Left kidney (tissue), 2 donors: ENCODE measurements around the gene POU2AF1. TPM values are rescaled to one million over a fixed set of nuclear protein-coding genes. Genes with fewer than 3 reads are reported as not detected.

Experiments used
- DNase-seq: peaks from one replicate; pipeline ENCODE4 v3.0.0-alpha.2; 2013
- polyA plus RNA-seq: library from polyadenylated mRNA; unstranded; fragments of 120-200 nt; gene quantifications from one replicate; pipeline ENCODE4 v1.2.1, GENCODE V29; 2013; ENCODE audit not compliant: insufficient read length

The POU2AF1 gene
- polyA plus RNA-seq, 1 donor: 0.90 TPM

DNA sequence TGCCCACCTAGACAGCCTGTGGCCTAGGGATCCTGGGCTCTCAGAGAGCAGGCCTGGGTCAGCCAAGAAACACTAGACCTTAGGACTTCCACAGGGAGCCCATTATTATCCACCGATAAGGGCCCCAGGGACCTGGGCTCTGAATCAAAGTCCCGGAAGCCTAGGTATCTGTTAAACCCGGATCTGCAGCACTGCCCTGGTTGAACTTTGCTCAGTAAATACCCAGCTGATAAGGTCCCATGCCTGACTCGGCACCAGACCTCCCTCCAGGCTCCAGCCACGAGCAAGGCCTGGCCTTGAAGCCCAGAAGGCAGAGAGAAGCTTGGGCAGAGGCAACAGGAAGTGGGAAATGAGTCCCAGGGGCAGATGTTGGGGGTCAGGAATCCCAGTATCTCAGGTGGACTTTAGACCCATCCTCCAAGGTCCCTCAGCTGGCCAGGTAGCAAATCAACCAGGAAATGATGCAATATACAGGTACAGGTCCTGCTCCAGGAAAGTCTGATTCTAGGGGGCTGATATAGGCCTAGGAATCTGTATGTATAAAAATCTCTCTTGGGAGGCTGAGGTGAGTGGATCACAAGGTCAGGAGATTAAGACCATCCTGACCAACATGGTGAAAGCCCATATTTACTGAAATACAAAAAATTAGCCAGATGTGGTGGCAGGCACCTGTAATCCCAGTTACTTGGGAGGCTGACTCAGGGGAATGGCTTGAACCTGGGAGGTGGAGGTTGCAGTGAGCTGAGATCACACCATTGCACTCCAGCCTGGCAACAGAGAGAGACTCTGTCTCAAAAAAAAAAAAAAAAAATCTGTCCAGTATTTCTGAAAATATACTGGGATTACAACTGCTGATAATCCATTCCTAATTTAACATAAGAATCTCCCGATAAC, 18.7 kb downstream of the POU2AF1 start:
- no peak for DNase-seq

DNA sequence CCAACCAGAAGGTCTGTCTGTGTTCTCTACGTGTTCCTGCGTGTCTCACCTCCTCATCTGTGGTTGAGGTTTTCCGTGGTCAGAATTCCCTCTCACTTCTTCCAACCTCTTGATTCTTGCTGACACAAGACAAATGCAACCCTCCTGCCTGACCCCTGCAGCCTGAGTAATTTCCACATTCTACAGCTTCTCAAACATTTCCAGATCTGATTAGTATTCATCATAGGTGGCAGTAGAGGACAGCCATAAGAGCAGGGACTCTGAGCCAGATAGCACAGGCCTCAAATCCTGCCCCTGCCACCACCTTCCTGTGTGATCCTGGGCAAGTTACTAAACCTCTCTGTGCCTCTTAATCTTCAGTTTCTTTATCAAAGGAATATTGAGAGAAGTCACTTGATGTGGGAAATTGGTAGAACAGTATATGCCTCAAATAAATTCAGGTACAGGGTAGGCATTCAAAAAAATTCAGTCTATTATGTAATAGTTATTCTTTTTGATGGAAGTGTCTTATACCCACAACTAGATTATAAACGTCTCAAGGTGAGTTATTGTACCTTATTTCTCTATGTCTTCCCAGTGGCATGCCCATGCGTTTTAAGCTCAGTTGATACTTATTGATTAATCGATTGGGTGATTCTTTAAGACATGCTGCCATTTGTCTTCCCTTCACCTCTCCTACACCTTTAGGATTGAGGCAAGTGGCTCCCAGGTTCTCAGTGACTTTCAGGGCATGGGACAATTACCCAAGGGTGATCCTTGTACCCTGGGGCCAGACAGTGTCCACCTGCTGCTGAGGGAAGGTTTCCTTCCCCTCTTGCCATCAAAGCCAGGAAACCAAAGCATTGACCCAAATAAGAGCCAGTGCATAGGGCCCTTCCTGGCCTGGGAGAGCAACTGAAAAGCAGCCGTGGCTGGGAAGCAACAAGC, 19.6 kb downstream of the POU2AF1 start:
- DNase-seq: no peak

DNA sequence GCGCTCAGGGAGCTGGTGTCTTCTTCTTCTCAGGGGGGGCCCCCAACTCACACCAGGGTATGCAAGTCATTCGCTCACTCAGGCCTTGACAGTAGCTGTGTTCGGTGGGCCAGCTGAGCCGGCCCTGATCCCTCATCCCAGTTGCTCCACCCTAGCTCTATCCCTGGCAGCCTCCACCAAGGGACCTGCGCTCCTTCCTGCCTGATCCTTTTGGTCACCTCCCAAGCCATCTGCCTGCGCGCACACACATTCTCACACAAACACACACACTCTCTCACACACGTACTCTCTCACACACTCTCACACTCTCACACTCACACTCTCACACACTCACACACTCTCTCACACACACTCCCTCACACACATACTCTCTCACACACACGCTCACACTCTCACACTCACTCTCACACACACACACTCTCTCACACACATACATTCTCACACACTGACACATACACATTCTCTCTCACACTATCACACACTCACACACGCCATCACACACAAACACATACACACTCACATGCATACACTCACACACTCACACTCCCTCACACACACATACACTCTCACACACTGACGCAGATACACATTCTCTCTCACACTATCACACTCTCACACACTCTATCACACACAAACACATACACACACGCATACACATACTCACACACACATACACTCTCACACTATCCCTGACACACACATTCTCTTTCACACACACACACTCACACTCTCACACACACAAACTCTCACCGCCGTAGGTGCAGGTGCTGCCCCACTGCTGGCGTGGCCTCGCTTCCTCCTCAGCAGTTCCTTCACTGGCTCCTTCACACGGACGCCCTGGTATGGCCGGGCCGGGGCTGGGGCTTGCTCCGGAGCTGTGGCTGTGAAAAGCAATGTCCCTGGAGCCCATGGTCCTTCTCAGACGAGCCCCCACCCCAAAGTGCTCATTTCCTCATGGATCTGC, 20.8 kb downstream of the POU2AF1 start:
- no peak for DNase-seq

DNA sequence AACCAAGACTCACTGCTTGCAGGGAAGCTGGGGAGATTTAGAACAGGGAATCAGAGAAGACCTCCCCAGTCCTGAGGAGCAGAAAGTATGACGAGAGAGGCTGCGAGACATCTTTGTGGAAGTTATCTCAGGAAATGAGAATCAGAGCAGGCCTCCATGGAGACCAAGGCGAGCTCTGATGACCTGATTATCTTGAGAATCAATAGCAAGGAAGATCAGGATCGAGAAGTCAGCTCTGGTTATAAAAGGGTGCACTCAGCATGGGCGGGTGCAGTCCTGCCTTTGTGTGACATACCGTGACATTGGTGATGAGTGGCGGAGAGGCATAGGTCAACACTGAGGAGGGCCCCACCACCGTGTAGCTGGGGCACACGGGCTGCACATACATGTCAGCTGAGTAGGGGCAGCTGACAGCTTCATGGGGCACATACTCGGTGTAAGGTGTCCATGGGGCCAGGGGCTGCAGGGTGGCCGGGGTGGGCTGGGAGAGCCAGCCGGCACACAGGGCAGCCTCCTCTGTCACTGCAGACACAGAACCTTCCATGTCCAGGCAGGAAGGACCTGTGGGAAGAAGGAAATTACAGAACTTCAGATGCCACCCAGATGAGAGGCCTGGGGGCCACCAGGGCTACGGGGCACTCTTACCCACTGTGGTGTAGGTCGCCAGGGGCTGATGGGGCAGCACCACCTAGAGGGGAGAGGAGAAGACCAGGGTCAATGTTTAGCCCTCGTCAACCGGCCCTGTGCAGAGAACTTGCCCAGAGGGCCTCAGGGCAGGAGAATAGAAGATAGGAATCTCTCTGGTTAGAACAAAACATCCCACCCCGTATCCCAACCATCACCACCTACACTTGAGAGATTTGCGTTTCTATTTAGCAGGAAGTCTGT, 21.7 kb downstream of the POU2AF1 start:
- no peak for DNase-seq

DNA sequence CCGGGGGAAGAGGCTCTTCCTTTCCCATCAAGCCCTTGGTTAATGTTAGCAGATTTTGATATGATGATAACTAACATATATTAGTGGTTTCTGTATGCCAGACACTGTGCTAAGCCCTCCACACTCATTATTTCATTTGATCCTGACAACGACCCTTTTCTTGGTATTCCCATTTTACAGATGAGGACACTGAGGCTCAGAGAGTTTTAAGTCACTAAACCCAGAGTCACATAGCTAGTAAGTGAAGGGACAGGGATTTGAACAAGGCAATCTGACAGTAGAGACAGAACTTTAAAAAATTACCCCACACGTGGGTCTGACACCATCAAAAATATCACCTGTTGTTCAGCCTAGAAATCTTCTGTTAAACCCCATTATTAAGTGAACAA, 22.4 kb downstream of the POU2AF1 start:
- no peak for DNase-seq

DNA sequence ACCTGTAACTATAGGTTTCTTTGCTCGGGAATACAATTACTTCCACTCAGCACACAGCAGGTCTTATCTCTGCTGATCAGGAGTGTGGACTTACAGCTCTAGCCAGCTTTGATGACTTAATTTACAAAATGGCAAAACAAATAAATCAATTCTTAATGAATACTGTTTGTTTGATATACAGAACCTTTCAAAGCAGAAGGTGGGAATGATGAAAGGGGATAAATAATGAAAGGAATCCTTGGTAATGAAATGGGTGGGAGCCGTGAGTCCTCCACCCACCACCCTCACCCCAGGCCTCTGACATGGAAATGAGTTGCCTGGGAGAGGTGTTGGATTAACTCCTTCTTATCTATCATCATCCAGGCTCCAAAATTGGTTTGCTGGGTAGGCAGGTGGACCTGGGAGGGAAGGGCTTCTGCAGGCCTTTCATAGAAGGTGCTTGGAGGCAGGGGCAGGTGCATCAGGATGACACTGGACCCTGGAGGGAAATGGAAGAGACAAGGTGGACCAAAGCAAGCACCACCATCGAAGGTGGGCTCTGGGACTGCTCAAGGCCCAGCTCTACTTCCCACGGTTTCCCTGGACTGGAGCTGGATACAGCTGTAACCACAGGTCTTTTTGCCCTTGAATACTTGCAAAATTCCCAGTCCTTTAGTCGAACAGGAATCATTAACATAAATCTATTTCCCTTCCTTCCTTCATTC, 23.0 kb downstream of the POU2AF1 start:
- DNase-seq: no peak

DNA sequence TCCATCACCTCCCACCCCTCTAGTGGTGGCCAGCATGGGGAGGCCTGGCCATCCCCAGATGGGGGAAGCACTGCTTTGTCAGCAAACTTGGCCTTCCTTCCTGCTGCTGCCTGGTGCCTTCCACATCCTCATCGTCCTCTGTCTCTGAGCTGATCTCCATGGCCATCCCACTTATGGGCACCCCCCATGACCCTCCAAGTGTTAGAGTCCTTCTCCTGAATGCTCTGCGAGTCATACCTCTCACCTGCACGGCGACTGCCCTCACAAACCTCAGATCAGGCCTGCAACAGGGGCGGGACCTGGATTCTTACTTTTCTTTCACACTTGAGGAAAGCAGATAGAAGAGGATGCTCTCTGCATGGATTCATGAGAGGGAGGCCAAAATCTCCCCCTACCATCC, 24.0 kb downstream of the POU2AF1 start:
- DNase-seq: no peak

DNA sequence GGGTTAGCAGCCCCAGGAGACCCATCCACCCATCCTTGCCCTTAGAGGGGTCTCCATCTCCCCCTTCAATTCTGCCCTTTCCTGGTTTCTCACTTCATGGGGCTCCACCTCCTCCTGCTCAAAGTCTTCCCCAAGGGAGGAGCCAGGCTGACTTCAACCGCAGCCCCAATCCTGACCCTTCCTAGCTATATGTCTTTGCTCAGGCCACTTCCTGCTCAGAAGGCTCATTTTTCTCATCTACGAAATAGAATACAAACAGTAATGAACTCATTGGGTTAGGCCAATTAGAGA, 24.5 kb downstream of the POU2AF1 start:
- no peak for DNase-seq

DNA sequence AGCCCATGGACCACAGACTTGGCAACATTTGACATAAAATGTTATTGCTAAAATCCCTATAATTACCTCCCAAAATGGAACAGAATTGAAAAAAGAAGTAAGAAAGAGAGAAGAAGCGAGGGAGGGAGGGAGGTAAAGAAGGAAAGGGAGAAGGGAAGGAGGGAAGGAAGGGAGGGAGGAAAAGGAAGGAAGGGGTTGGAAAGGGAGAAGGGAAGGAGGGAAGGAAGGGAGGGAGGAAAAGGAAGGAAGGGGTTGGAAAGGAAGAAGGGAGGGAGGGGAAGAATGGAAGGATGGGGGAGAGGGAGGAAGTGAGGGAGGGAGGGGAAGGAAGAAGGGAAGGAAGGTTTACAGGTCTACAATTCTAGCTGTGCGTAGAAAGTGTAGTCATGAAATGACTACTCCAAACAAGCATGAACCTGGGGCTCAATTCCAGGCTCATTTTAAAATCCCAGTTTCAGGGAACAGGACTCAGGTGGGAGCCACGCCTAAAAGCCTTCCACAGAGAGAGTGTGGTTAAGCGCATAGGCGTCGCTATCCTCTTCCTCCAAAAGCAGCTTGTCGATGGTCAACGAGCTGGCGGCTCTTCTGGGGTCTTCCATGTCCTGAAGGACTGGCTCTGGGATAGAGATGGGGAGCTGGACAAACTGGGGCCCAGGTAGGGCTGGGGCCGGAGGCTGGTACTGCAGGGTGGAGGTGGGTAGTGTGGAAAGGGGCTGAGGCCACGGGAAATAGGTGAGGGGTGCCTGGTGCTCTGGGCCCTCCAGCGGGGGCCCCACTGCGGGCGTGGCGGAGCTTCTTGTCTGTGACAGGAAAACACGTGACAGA, 25.1 kb downstream of the POU2AF1 start:
- DNase-seq: no peak

DNA sequence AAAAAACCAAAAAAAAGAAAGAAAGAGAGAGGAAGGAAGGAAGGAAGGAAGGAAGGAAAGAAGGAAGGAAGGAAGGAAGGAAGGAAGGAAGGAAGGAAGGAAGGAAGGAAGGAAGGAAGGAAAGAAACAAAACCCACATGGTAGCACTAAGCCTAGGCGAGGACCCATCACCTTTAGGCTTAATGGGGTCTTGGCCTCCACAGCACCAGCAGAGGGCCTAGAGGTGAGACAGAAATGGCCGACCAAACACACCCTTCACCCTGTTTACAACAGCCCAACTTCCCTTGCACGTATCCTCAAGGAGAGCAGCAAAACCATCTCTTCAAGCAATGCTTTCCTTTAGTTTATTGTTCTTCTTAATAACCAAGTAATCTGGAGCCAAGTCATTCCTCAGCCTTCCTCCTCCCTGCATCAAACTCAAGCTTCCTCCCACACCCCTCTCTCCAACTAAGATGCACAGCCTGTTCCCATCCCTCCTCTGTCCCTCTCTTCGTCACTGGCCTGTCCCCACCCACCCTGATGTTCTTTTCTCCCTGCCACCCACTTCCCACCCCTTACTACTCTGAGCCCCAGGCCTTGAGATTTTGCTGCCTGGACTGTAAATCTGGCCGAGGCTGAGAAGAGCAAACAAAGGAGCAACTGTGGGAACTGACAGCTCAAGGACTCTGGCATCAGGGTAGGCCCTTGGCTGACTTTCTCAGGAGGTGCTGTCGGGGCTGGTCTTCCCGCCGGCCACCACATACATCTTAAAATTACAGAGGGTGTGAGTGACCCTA, 26.0 kb downstream of the POU2AF1 start:
- DNase-seq: no peak

DNA sequence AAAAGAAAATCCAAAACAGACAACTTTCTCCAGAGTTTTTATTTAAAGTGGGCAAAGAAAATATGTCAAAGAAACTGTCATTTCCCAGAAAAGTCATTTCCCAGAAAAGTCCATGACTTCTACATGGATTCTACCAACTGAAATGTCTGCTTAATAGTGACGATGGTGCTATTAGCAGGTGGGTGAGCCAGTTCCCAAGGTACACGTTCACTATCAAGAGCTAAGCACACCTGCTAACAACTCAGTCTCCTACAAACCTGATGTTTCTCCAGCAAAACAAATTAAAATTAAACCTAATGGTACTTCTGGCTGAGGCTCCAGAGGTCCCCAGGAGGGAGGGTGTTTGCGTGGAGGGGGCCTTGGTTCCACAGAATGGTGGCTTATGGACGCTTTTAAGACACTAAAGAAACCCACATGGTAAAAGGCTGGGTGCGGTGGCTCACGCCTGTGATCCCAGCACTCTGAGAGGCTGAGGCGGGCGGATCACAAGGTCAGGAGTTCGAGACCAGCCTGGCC, 26.8 kb downstream of the POU2AF1 start:
- DNase-seq: no peak

DNA sequence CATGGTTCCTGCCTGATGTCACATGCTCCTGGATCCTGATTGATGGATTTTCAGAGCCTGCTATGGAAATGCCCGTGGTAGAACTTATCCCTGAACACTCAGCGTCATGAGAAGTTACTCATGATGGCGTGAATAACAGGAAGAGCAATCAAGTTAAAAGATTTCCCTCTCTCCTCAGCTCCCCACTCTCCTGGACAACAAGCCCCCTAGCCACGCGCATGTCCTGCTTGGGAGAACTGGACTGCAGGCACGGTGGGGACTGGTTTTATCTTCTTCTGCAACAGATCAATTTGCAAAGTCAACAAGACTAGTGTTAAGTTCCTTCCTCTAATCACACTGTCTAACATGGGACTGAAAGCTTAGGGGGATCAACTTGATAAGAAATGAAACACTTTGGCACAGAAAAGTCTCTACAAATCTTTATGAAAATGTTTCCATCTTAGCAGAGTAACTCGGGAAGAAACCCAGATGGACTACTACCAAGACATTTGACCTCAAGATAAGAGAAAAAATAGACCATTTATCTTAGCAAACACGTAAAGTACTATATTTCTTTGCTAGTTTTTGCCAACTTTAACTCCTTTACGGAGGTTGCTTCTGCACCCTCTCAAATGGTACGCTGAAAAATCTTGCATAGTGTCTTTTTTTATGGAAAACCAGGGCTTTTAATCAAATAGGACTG, 27.6 kb downstream of the POU2AF1 start:
- DNase-seq: no peak

DNA sequence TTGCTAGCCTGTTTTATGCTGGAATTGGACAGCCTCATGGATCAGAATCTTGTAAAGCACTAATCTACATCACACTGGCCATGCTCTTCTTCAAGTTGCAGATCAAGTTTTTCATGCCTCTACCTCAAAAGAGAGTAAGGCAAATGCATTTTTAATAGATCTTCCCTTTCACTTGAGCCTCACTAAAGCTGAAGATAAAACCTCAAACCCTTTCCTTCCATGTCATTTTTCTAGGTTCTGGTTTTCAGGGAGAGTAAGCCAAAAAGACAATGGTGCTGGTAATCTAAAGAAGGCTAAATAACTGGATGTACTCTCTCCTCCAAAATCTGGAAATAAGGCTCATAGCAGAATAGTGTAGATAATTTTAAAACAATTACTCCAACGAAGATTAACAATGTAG, 28.3 kb downstream of the POU2AF1 start:
- no peak for DNase-seq

DNA sequence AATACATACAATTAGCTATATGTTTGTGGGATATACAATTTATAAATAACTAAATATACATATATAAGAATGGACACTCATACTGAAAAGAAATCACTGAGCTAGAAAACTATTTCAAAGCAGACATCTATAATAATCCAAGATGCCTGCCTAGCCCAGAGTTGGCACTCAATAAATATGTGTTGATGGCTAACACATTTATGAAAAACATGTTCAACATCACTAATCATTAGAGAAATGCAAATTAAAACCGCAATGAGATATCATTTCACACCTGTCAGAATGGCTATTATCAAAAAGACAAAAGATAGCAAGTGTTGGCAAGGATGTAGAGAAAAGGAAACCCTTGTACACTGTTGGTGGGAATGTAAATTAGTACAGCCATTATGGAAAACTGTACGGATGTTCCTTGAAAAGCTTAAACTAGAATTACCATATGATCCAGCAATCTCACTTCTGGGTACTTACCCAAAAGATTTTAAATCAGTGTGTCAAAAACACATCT, 29.8 kb downstream of the POU2AF1 start:
- DNase-seq: no peak

DNA sequence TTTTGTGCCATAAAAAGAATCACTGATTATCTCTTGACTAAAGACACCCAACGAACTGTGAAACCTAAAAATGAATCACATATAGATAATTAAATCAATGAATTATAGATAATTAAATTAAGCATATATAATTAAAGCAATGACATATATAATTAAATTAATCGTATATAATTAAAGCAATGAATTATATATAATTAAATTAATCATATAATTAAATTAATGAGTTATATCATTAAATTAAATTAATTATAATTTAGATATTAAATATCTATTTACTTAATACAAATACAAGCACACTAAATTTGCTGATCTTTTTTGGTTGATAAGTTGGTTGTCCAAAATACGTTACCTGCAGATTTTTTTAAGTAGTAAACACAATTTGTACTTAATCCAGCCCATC, 30.9 kb downstream of the POU2AF1 start:
- DNase-seq: no peak

DNA sequence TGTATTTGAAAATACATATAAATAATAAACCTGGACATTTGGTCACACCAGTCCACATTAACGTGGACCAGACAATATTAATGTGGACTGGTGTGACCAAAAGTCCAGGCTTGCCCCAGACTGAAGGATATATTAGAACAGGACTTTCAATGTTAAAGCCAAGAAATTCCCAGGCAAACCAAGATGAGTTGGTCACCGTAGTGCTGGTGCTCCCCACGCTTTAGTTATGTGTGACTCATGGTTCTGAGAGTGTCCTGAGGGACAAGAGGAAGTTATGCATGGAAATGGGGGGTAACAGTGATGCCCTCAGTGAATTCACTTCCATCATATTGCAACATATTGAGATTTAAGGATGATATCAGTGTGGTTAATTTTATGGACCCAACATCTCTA, 31.4 kb downstream of the POU2AF1 start:
- DNase-seq: no peak

DNA sequence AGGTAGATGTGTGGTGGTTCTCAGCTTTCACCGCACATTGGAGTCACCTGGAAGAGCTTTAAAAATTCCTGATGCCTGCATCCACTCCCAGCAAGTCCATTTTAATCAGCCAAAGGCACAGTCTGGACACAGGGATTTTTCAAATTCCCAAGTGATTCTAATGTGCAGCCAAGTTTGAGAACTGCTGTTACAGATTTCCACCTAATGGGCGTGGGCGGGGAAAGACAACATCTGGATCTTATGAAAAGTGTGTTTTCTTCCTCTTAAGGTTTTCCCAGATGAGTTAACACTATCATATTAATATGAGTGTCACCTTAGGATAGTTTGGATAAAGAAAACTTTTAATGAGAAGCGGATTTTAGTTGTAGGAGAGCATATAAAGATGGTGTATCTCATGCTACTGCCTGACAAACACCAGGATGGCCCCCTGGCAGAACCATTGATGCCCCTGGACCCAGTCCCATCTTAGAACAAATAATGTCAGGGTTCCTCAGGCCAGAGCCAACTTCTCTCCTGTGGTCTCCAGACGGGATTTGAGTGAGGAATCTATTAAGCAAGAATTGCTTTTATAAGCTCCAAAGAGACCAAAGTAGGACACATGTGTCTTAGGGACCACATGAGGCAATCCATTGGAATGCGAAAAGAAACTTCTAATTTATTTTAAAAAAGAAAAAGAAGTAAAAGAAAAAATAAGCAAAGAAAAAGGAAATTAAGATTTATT, 31.9 kb downstream of the POU2AF1 start:
- no peak for DNase-seq
